Endometrial microvascular endothelial cells (primary cell): ENCODE data around the gene TTC23. TPM values are rescaled to one million over a fixed set of nuclear protein-coding genes. Genes with fewer than 3 reads are reported as not detected.

ENCODE experiments used
- in situ Hi-C: cut with HindIII; loops from 2 replicates; pipeline ENCODE4 v1.10.0; 2017; ENCODE audit warnings: low sequenced_read_pairs, low pct_unique_long_range_greater_than_20kb; ENCODE audit errors: inconsistent ontology term
- total RNA-seq: library from RNA; depleted of rRNA; stranded (reverse); fragments of >200 nt; gene quantifications from one replicate; pipeline ENCODE4 v1.2.3, GENCODE V29; 2015; ENCODE audit errors: inconsistent ontology term

The TTC23 gene
- total RNA-seq, 1 donor from 2014 or later, result 8.1 TPM

- in situ Hi-C loops, result no loop called here
These were observed 148.9 kb downstream of the TTC23 start for GRCh38 chr15:99100245-99101173.

GRCh38 chr15:99099661-99100060 is 149.7 kb downstream of the TTC23 start:
- in situ Hi-C loops, result no loop called here

GRCh38 chr15:99098991-99099390 is 150.4 kb downstream of the TTC23 start:
- in situ Hi-C loops, result no loop called here

- in situ Hi-C loops, result no loop called here
These were observed 151.0 kb downstream of the TTC23 start for GRCh38 chr15:99098426-99098825.

- in situ Hi-C loops, result no loop called here
These were observed 151.7 kb downstream of the TTC23 start for GRCh38 chr15:99097441-99098410.

- in situ Hi-C loops, result no loop called here
These were observed 152.4 kb downstream of the TTC23 start for GRCh38 chr15:99096894-99097426.

GRCh38 chr15:99096173-99096893 is 153.0 kb downstream of the TTC23 start:
- in situ Hi-C loops, result no loop called here

GRCh38 chr15:99095626-99096025 is 153.8 kb downstream of the TTC23 start:
- in situ Hi-C loops, result no loop called here

GRCh38 chr15:99092554-99093172 is 156.7 kb downstream of the TTC23 start:
- in situ Hi-C loops, result no loop called here

- in situ Hi-C loops, result no loop called here
These were observed 158.4 kb downstream of the TTC23 start for GRCh38 chr15:99090938-99091337.

GRCh38 chr15:99090011-99090699 is 159.2 kb downstream of the TTC23 start:
- in situ Hi-C loops, result no loop called here

GRCh38 chr15:99087405-99087943 is 161.9 kb downstream of the TTC23 start:
- in situ Hi-C loops, result no loop called here

GRCh38 chr15:99086327-99086667 is 163.1 kb downstream of the TTC23 start:
- in situ Hi-C loops, result no loop called here

Other genes with a start within 250 kb of the TTC23 start
- gene PGPEP1L, start 241.8 kb downstream of the TTC23 start, total RNA-seq, result not detected
- gene SYNM, start 144.5 kb downstream of the TTC23 start, total RNA-seq, result 2.1 TPM
- gene LRRC28, start 1.9 kb upstream of the TTC23 start, total RNA-seq, result 20.9 TPM